Neural cell (in vitro differentiated cells): ENCODE data around the gene AK8. TPM values are rescaled to one million over a fixed set of nuclear protein-coding genes. Genes with fewer than 3 reads are reported as not detected.

Source experiments
- H2AFZ ChIP-seq: fragments of 200-600, 300-800 bp; sonication (generic), shearing (Covaris generic); 2 replicates; pipeline ENCODE4 v1.6.0; 2014; ENCODE audit warnings: low read depth, mild to moderate bottlenecking, antibody characterized with exemption, low read length, moderate library complexity
- H3F3A ChIP-seq: fragments of 200-600 bp; shearing (Covaris generic); 2 replicates; pipeline ENCODE4 v1.6.1; 2016; ENCODE audit warnings: mild to moderate bottlenecking, moderate library complexity, mixed read lengths, antibody characterized with exemption, low read length; ENCODE audit not compliant: insufficient read depth, poor library complexity, severe bottlenecking
- H3K27ac ChIP-seq: fragments of 200-600, 300-800 bp; sonication (generic), shearing (Covaris generic); 2 replicates; pipeline ENCODE4 v1.5.1; 2014; ENCODE audit warnings: mild to moderate bottlenecking, low read length, moderate library complexity
- H3K27me3 ChIP-seq: fragments of 300-800, 200-600 bp; sonication (generic), shearing (Covaris generic); 2 replicates; pipeline ENCODE4 v1.6.0; 2014; ENCODE audit warnings: mild to moderate bottlenecking, low read depth, low read length, moderate library complexity; ENCODE audit not compliant: insufficient read depth
- H3K36me3 ChIP-seq: fragments of 300-800, 200-600 bp; sonication (generic), shearing (Covaris generic); 2 replicates; pipeline ENCODE4 v1.5.1; 2014; ENCODE audit warnings: mild to moderate bottlenecking, antibody characterized with exemption, low read length, moderate library complexity; ENCODE audit not compliant: insufficient read depth
- H3K4me2 ChIP-seq: fragments of 300-800, 200-600 bp; sonication (generic), shearing (Covaris generic); 2 replicates; pipeline ENCODE4 v1.6.0; 2014; ENCODE audit warnings: mild to moderate bottlenecking, low read length
- H3K4me3 ChIP-seq: fragments of 300-800, 200-600 bp; sonication (generic), shearing (Covaris generic); 2 replicates; pipeline ENCODE4 v1.5.1; 2014; ENCODE audit warnings: mild to moderate bottlenecking, low read length, moderate library complexity
- H3K79me2 ChIP-seq: fragments of 200-600 bp; shearing (Covaris generic); replicated peaks from 2 replicates; pipeline ENCODE4 v1.6.0; 2014; ENCODE audit warnings: mild to moderate bottlenecking, low read length, moderate library complexity; ENCODE audit not compliant: insufficient read depth
- H3K9ac ChIP-seq: fragments of 300-800, 200-600 bp; sonication (generic), shearing (Covaris generic); 2 replicates; pipeline ENCODE4 v1.6.1; 2016; ENCODE audit warnings: mild to moderate bottlenecking, low read length, mixed read lengths
- H3K9me2 ChIP-seq: fragments of 200-600 bp; shearing (Covaris generic); 2 replicates; pipeline ENCODE4 v1.6.1; 2016; ENCODE audit warnings: mild to moderate bottlenecking, low read length, mixed read lengths; ENCODE audit not compliant: insufficient read depth
- H3K9me3 ChIP-seq: fragments of 200-600, 300-800 bp; sonication (generic), shearing (Covaris generic); 2 replicates; pipeline ENCODE4 v1.6.1; 2016; ENCODE audit warnings: mild to moderate bottlenecking, mixed run types, low read length, moderate library complexity, mixed read lengths
- H4K20me1 ChIP-seq: fragments of 200-600 bp; shearing (Covaris generic); 2 replicates; pipeline ENCODE4 v1.6.1; 2016; ENCODE audit warnings: mild to moderate bottlenecking, mixed run types; ENCODE audit not compliant: insufficient read depth
- EP300 ChIP-seq: fragments of 450-650 bp; conservative IDR thresholded peaks from 2 replicates; pipeline ENCODE4 v1.6.1; 2014; ENCODE audit warnings: antibody characterized with exemption, mild to moderate bottlenecking, moderate library complexity; ENCODE audit not compliant: poor library complexity, severe bottlenecking
- EZH2 ChIP-seq: fragments of 200-600, 300-800 bp; shearing (Covaris generic), sonication (generic); IDR thresholded peaks from 2 replicates; pipeline ENCODE4 v1.6.1; 2014; ENCODE audit warnings: antibody characterized with exemption, low read length, borderline replicate concordance, mild to moderate bottlenecking; ENCODE audit not compliant: insufficient read depth, poor library complexity, severe bottlenecking
- MXI1 ChIP-seq: fragments of 450-650 bp; conservative IDR thresholded peaks from 2 replicates; pipeline ENCODE4 v1.6.1; 2014; ENCODE audit warnings: antibody characterized with exemption, mild to moderate bottlenecking; ENCODE audit not compliant: poor library complexity, severe bottlenecking
- POLR2AphosphoS5 ChIP-seq: IDR thresholded peaks from 2 replicates; pipeline ENCODE4 v1.6.1; 2012
- RAD21 ChIP-seq: fragments of 450-650 bp; conservative IDR thresholded peaks from 2 replicates; pipeline ENCODE4 v1.6.1; 2014; ENCODE audit warnings: antibody characterized with exemption, mild to moderate bottlenecking, moderate library complexity
- SMC3 ChIP-seq: fragments of 450-650 bp; conservative IDR thresholded peaks from 2 replicates; pipeline ENCODE4 v1.6.1; 2014; ENCODE audit warnings: antibody characterized with exemption, mild to moderate bottlenecking, moderate library complexity; ENCODE audit not compliant: poor library complexity
- TAF1 ChIP-seq: IDR thresholded peaks from 2 replicates; pipeline ENCODE4 v1.6.1; 2012; ENCODE audit warnings: low read depth
- polyA plus RNA-seq: library from polyadenylated mRNA; depleted of rRNA; stranded (reverse); fragments of >200 nt; gene quantifications from 2 replicates; pipeline ENCODE4 v1.2.3, GENCODE V29; 2014
- TF ChIP-seq, protein P1 (sequence below): fragments of 450-650 bp; IDR thresholded peaks from 2 replicates; pipeline ENCODE4 v1.5.1; 2014; ENCODE audit warnings: antibody characterized with exemption, mild to moderate bottlenecking, moderate library complexity; ENCODE audit not compliant: poor library complexity, severe bottlenecking
- TF ChIP-seq, protein P2 (sequence below): IDR thresholded peaks from 2 replicates; pipeline ENCODE4 v1.6.1; 2012; ENCODE audit warnings: borderline replicate concordance

AK8 gene
- polyA plus RNA-seq, 1 donor from 2014 or later, result 0.71 TPM

DNA sequence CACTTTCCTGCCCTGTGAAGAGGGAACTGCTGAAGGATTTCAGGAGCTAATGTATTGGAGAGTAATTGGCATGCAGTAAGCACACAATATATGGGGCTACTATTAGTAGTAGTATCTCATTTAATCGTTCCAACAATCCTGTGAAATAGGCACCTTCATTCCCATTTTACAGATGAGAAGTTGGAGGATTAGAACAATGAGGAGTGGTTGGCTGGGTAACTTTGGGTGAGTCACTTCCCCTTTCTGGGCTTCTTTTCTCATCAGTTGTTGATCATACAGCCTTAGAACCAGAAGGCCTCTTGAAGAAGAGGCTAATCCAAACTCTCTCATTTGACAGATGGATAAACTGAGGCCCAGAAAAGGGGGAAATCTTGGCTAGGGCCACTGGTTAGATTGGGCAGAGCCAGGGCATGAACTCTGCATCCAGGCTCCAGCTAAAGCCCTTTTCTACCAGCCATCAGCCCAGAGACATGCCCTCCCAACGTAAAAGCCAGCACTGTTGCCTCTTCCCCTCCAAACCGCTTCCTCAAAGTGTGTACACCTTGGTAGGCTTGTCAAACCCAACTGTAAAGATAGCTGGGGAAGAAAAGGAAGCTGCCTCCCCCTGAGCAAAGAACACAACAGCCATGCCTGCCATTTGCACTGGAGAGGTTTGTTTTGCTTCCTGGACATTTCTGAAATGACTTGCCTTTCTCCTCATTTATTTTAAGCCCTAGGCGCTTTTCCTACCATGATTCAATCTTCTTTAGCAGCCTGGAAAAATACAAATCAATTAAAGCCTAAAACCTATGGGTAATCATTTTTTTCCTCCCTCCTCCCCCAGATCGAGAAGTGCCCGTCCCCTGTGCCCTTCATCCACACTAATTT, 1.6 kb upstream of the AK8 start:
- H2AFZ ChIP-seq, result no peak overlapping the region
- H3K36me3 ChIP-seq, result no peaks in the 10 kb centered on the region
- H3K9ac ChIP-seq, result no peak overlapping the region
- no peak overlapping the region for H3K4me2 ChIP-seq
- H3K9me3 ChIP-seq, result no peaks in the 10 kb centered on the region
- H3F3A ChIP-seq, result no peaks in the 10 kb centered on the region
- no peak overlapping the region for H3K27ac ChIP-seq
- no peak for TF ChIP-seq POLR2AphosphoS5
- TF ChIP-seq MXI1, result no peak
- TF ChIP-seq RAD21, result no peak
- TF ChIP-seq, protein P1, sequence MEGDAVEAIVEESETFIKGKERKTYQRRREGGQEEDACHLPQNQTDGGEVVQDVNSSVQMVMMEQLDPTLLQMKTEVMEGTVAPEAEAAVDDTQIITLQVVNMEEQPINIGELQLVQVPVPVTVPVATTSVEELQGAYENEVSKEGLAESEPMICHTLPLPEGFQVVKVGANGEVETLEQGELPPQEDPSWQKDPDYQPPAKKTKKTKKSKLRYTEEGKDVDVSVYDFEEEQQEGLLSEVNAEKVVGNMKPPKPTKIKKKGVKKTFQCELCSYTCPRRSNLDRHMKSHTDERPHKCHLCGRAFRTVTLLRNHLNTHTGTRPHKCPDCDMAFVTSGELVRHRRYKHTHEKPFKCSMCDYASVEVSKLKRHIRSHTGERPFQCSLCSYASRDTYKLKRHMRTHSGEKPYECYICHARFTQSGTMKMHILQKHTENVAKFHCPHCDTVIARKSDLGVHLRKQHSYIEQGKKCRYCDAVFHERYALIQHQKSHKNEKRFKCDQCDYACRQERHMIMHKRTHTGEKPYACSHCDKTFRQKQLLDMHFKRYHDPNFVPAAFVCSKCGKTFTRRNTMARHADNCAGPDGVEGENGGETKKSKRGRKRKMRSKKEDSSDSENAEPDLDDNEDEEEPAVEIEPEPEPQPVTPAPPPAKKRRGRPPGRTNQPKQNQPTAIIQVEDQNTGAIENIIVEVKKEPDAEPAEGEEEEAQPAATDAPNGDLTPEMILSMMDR, result no peak
- TF ChIP-seq TAF1, result no peak
- TF ChIP-seq, protein P2, sequence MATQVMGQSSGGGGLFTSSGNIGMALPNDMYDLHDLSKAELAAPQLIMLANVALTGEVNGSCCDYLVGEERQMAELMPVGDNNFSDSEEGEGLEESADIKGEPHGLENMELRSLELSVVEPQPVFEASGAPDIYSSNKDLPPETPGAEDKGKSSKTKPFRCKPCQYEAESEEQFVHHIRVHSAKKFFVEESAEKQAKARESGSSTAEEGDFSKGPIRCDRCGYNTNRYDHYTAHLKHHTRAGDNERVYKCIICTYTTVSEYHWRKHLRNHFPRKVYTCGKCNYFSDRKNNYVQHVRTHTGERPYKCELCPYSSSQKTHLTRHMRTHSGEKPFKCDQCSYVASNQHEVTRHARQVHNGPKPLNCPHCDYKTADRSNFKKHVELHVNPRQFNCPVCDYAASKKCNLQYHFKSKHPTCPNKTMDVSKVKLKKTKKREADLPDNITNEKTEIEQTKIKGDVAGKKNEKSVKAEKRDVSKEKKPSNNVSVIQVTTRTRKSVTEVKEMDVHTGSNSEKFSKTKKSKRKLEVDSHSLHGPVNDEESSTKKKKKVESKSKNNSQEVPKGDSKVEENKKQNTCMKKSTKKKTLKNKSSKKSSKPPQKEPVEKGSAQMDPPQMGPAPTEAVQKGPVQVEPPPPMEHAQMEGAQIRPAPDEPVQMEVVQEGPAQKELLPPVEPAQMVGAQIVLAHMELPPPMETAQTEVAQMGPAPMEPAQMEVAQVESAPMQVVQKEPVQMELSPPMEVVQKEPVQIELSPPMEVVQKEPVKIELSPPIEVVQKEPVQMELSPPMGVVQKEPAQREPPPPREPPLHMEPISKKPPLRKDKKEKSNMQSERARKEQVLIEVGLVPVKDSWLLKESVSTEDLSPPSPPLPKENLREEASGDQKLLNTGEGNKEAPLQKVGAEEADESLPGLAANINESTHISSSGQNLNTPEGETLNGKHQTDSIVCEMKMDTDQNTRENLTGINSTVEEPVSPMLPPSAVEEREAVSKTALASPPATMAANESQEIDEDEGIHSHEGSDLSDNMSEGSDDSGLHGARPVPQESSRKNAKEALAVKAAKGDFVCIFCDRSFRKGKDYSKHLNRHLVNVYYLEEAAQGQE, result no peak
- TF ChIP-seq EP300, result no peak
- no peak for TF ChIP-seq SMC3
- TF ChIP-seq EZH2, result no peak
- no peaks in the 10 kb centered on the region for H4K20me1 ChIP-seq
- peak overlapping the region; percentile 94 for H3K4me3 ChIP-seq
- no peaks in the 10 kb centered on the region for H3K27me3 ChIP-seq
- H3K79me2 ChIP-seq, result no peaks in the 10 kb centered on the region
- H3K9me2 ChIP-seq, result no peaks in the 10 kb centered on the region

DNA sequence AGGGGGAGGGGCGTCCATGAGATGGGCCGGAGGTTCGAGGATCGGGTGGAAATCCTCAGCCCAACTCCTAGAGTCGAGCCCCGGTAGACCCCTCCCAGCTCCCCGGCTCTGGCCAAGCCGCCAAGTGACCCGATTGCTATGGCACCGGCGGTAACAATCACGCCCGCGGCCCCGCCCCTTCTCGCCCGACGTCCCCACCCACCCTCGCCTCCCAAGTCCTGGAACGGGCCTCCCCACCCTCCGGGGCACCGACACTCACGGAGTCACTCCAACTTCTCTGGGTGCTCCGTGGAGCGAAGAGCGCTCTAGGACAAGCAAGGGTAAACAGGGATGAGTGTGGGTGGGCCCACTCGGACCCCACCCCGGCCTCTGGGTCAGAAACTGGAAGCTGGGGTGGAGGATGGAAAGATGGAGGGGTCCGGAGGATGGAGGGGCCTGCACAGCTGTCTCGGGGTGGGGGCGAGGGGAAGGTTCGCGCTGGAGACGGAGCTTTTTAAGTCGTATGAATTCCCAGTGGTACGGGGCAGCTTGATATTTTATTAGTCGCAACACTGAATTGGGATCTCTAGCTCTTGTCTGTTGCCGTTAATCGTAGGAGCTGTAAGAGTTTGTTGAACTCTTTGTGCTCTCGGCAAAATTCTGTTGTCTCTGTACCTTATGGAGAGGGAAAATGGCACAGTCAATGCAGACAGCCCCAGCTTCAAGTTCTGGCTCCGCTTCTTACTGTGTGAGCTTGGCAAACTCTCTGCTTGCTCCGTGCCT, 792 bp upstream of the AK8 start, which contains the start of gene SPACA9:
Gene SPACA9 (plus strand): TSS at position 204 of the 762 bp plus-strand sequence. CDS start 5,050 bp downstream, outside the sequence.
- H3K4me2 ChIP-seq, result peak within 1 kb of the TSS; percentile 51
- no peaks in the 10 kb centered on the region for H3F3A ChIP-seq
- H3K36me3 ChIP-seq, result no peaks in the 10 kb centered on the region
- peak within 1 kb of the TSS; percentile 94 for H3K4me3 ChIP-seq
- H3K9me3 ChIP-seq, result no peaks in the 10 kb centered on the region
- H3K9me2 ChIP-seq, result no peaks in the 10 kb centered on the region
- TF ChIP-seq, protein P1, result no peak
- no peak for TF ChIP-seq SMC3
- TF ChIP-seq POLR2AphosphoS5, result no peak
- TF ChIP-seq, protein P2, result no peak
- TF ChIP-seq EZH2, result no peak
- no peak for TF ChIP-seq MXI1
- no peak for TF ChIP-seq EP300
- no peak for TF ChIP-seq RAD21
- TF ChIP-seq TAF1, result no peak
- H3K27me3 ChIP-seq, result no peaks in the 10 kb centered on the region
- peak within 1 kb of the TSS; percentile 100 for H2AFZ ChIP-seq
- no peaks in the 10 kb centered on the region for H4K20me1 ChIP-seq
- H3K27ac ChIP-seq, result peak within 1 kb of the TSS; percentile 47
- H3K9ac ChIP-seq, result peak within 1 kb of the TSS; percentile 89
- no peaks in the 10 kb centered on the region for H3K79me2 ChIP-seq
